CD8-positive, alpha-beta memory T cell (primary cell): ENCODE data around the gene MBOAT2. TPM values are rescaled to one million over a fixed set of nuclear protein-coding genes. Genes with fewer than 3 reads are reported as not detected.

Experiments
- CTCF ChIA-PET: fragments of 350-600 bp; sonication (Branson Sonifier 250); formaldehyde crosslinking; loops from one replicate; lab custom pipeline; 2021; ENCODE audit warnings: antibody characterized with exemption; lab: Charles Lee
- POLR2A ChIA-PET: fragments of 350-600 bp; sonication (Branson Sonifier 250); formaldehyde crosslinking; loops from one replicate; lab custom pipeline; 2021; ENCODE audit warnings: antibody characterized with exemption; lab: Charles Lee
- DNase-seq, 5 donors: peaks; one replicate each; pipeline versions ENCODE4 v3.0.0 to v3.0.0-alpha.2; 2020 to 2022; ENCODE audit warnings: mixed read lengths in 1 of 5
- H3K27ac ChIP-seq: one replicate; pipeline ENCODE4 v1.7.0; 2013; ENCODE audit warnings: low read depth, mild to moderate bottlenecking, low read length, moderate library complexity
- H3K27me3 ChIP-seq: 2 replicates; pipeline ENCODE4 v1.7.0; 2013; ENCODE audit warnings: low read length, mild to moderate bottlenecking; ENCODE audit not compliant: insufficient read depth, poor library complexity, severe bottlenecking
- H3K36me3 ChIP-seq: 2 replicates; pipeline ENCODE4 v1.7.0; 2013; ENCODE audit warnings: mild to moderate bottlenecking, low read length, moderate library complexity; ENCODE audit not compliant: insufficient read depth
- H3K4me1 ChIP-seq: 2 replicates; pipeline ENCODE4 v1.7.0; 2013; ENCODE audit warnings: mild to moderate bottlenecking, low read length, moderate library complexity; ENCODE audit not compliant: insufficient read depth
- H3K4me3 ChIP-seq: 2 replicates; pipeline ENCODE4 v1.7.0; 2013; ENCODE audit warnings: mild to moderate bottlenecking, low read length
- H3K9me3 ChIP-seq: 2 replicates; pipeline ENCODE4 v1.7.0; 2013; ENCODE audit warnings: mild to moderate bottlenecking, low read length
- H3K27ac Mint-ChIP-seq, 8 donors: one replicate each; pipeline ENCODE4 v1.8.0; 2020 to 2021; ENCODE audit warnings: mixed read lengths in 8 of 8, mild to moderate bottlenecking in 6 of 8, inconsistent platforms in 3 of 8, moderate library complexity in 3 of 8
- H3K27me3 Mint-ChIP-seq, 2 donors: one replicate each; pipeline ENCODE4 v1.8.0; 2020 to 2021; ENCODE audit warnings: mixed read lengths in 2 of 2, mild to moderate bottlenecking in 1 of 2, moderate library complexity in 1 of 2
- H3K36me3 Mint-ChIP-seq, 3 donors: one replicate each; pipeline ENCODE4 v1.8.0; 2020 to 2021; ENCODE audit warnings: mixed read lengths in 3 of 3, inconsistent platforms in 1 of 3, mild to moderate bottlenecking in 1 of 3
- H3K4me1 Mint-ChIP-seq, 3 donors: one replicate each; pipeline ENCODE4 v1.8.0; 2020 to 2021; ENCODE audit warnings: mixed read lengths in 3 of 3, inconsistent platforms in 1 of 3, mild to moderate bottlenecking in 1 of 3
- H3K4me3 Mint-ChIP-seq, 7 donors: one replicate each; pipeline ENCODE4 v1.8.0; 2020 to 2021; ENCODE audit warnings: mixed read lengths in 7 of 7, mild to moderate bottlenecking in 6 of 7, moderate library complexity in 4 of 7, inconsistent platforms in 2 of 7
- H3K9me3 Mint-ChIP-seq, 5 donors: one replicate each; pipeline ENCODE4 v1.8.0; 2020 to 2022; ENCODE audit warnings: mixed read lengths in 5 of 5, mild to moderate bottlenecking in 3 of 5, moderate library complexity in 2 of 5, inconsistent platforms in 1 of 5
- polyA plus RNA-seq: library from polyadenylated mRNA; unstranded; fragments of 300-500 nt; fragmentation: Illumina TruSeq; gene quantifications from one replicate; pipeline ENCODE4 v1.2.3, GENCODE V29; 2021
- total RNA-seq, 2 experiments: library from RNA; stranded (reverse); gene quantifications; one replicate each; pipeline ENCODE4 v1.2.3, GENCODE V29; 2021

MBOAT2 gene
- total and polyA plus RNA-seq, 3 experiments from 2014 or later = 0.62 to 3.3 (median 3.2) TPM

- H3K27me3 Mint-ChIP-seq = peaks cover 0 to 4% of the 10 kb centered on the region in 2 donors
- no peak overlapping the region for H3K27ac Mint-ChIP-seq
- POLR2A ChIA-PET = no interaction called here
- no peak for DNase-seq
- Histone ChIP-seq H3K36me3 (no peaks in the 10 kb centered on the region), H3K4me1 (no peaks in the 10 kb centered on the region), H3K4me3 (no peak overlapping the region), H3K27me3 (no peaks in the 10 kb centered on the region), H3K9me3 (no peaks in the 10 kb centered on the region), H3K27ac (no peak overlapping the region)
- no peaks in the 10 kb centered on the region for H3K4me1 Mint-ChIP-seq
- no peaks in the 10 kb centered on the region for H3K9me3 Mint-ChIP-seq
- H3K4me3 Mint-ChIP-seq = no peak overlapping the region
- CTCF ChIA-PET = interaction anchor here (1.0 to 1.2 kb wide), 2 partner anchors 15 to 36 kb away, joined by 3 read pairs; no protein-coding TSS in a partner anchor
- peaks cover 0 to 2% (median 0%) of the 10 kb centered on the region in 3 donors for H3K36me3 Mint-ChIP-seq
Observed at GRCh38 chr2:8863331-8863953, 140.0 kb downstream of the MBOAT2 start.

- Histone ChIP-seq H3K4me1 (no peaks in the 10 kb centered on the region), H3K27me3 (no peaks in the 10 kb centered on the region), H3K36me3 (no peaks in the 10 kb centered on the region), H3K4me3 (no peak overlapping the region), H3K9me3 (no peaks in the 10 kb centered on the region), H3K27ac (no peak overlapping the region)
- Mint-ChIP-seq H3K27me3 (peaks cover 4% of the 10 kb centered on the region in 2 donors), H3K27ac (peak overlapping the region in 1 of 8 donors; percentile 6), H3K36me3 (no peaks in the 10 kb centered on the region), H3K4me3 (no peak overlapping the region), H3K9me3 (no peaks in the 10 kb centered on the region), H3K4me1 (no peaks in the 10 kb centered on the region)
- ChIA-PET CTCF (no interaction called here), POLR2A (no interaction called here)
- no peak for DNase-seq
Observed at GRCh38 chr2:8862230-8862629, 141.3 kb downstream of the MBOAT2 start.

- ChIA-PET CTCF (no interaction called here), POLR2A (no interaction called here)
- H3K4me3 ChIP-seq = no peak overlapping the region
- H3K36me3 ChIP-seq = no peaks in the 10 kb centered on the region
- Mint-ChIP-seq H3K27me3 (peaks cover 4% of the 10 kb centered on the region in 2 donors), H3K27ac (no peak overlapping the region), H3K36me3 (no peaks in the 10 kb centered on the region), H3K4me3 (no peak overlapping the region), H3K9me3 (no peaks in the 10 kb centered on the region), H3K4me1 (no peaks in the 10 kb centered on the region)
- H3K27me3 ChIP-seq = no peaks in the 10 kb centered on the region
- DNase-seq = no peak
- no peak overlapping the region for H3K27ac ChIP-seq
- H3K4me1 ChIP-seq = no peaks in the 10 kb centered on the region
- no peaks in the 10 kb centered on the region for H3K9me3 ChIP-seq
Observed at GRCh38 chr2:8861797-8862196, 141.7 kb downstream of the MBOAT2 start.

GRCh38 chr2:8860239-8860638 lies 143.2 kb downstream of the MBOAT2 start:
- Histone ChIP-seq H3K27ac (no peak overlapping the region), H3K36me3 (no peaks in the 10 kb centered on the region), H3K4me3 (no peak overlapping the region), H3K27me3 (no peaks in the 10 kb centered on the region), H3K9me3 (no peaks in the 10 kb centered on the region), H3K4me1 (no peaks in the 10 kb centered on the region)
- Mint-ChIP-seq H3K27ac (no peak overlapping the region), H3K4me3 (no peak overlapping the region), H3K36me3 (no peaks in the 10 kb centered on the region), H3K27me3 (peaks cover 6 to 16% of the 10 kb centered on the region in 2 donors), H3K4me1 (no peaks in the 10 kb centered on the region), H3K9me3 (no peaks in the 10 kb centered on the region)
- POLR2A ChIA-PET = no interaction called here
- CTCF ChIA-PET = no interaction called here
- no peak for DNase-seq

- CTCF ChIA-PET = no interaction called here
- no peak overlapping the region for H3K4me3 Mint-ChIP-seq
Observed at GRCh38 chr2:8858910-8859309, 144.6 kb downstream of the MBOAT2 start.

GRCh38 chr2:8858264-8858663 lies 145.2 kb downstream of the MBOAT2 start:
- Histone ChIP-seq H3K9me3 (no peaks in the 10 kb centered on the region), H3K27ac (no peak overlapping the region), H3K4me1 (no peaks in the 10 kb centered on the region), H3K4me3 (no peak overlapping the region), H3K27me3 (no peaks in the 10 kb centered on the region), H3K36me3 (no peaks in the 10 kb centered on the region)
- Mint-ChIP-seq H3K36me3 (no peaks in the 10 kb centered on the region), H3K9me3 (no peaks in the 10 kb centered on the region), H3K27me3 (peaks cover 3 to 21% of the 10 kb centered on the region in 2 donors), H3K4me3 (no peak overlapping the region), H3K4me1 (no peaks in the 10 kb centered on the region), H3K27ac (no peak overlapping the region)
- no peak for DNase-seq
- POLR2A ChIA-PET = no interaction called here
- CTCF ChIA-PET = no interaction called here

More at GRCh38 chr2:8858910-8859309, 144.6 kb downstream of the MBOAT2 start:
- no peaks in the 10 kb centered on the region for H3K4me1 Mint-ChIP-seq
- no peaks in the 10 kb centered on the region for H3K9me3 Mint-ChIP-seq
- Histone ChIP-seq H3K4me3 (no peak overlapping the region), H3K9me3 (no peaks in the 10 kb centered on the region), H3K27ac (no peak overlapping the region), H3K4me1 (no peaks in the 10 kb centered on the region), H3K36me3 (no peaks in the 10 kb centered on the region), H3K27me3 (no peaks in the 10 kb centered on the region)
- H3K36me3 Mint-ChIP-seq = no peaks in the 10 kb centered on the region
- DNase-seq = no peak
- POLR2A ChIA-PET = no interaction called here
- H3K27me3 Mint-ChIP-seq = peaks cover 4 to 20% of the 10 kb centered on the region in 2 donors
- H3K27ac Mint-ChIP-seq = no peak overlapping the region

GRCh38 chr2:8857709-8858108 lies 145.8 kb downstream of the MBOAT2 start:
- POLR2A ChIA-PET = no interaction called here
- Mint-ChIP-seq H3K27ac (no peak overlapping the region), H3K36me3 (no peaks in the 10 kb centered on the region), H3K27me3 (peaks cover 3 to 26% of the 10 kb centered on the region in 2 donors), H3K9me3 (no peaks in the 10 kb centered on the region), H3K4me3 (no peak overlapping the region), H3K4me1 (no peaks in the 10 kb centered on the region)
- Histone ChIP-seq H3K36me3 (no peaks in the 10 kb centered on the region), H3K27me3 (no peaks in the 10 kb centered on the region), H3K4me3 (no peak overlapping the region), H3K9me3 (no peaks in the 10 kb centered on the region), H3K27ac (no peak overlapping the region), H3K4me1 (no peaks in the 10 kb centered on the region)
- no peak for DNase-seq
- CTCF ChIA-PET = no interaction called here

- CTCF ChIA-PET = no interaction called here
Observed at GRCh38 chr2:8856176-8856575, 147.3 kb downstream of the MBOAT2 start.

More at GRCh38 chr2:8856176-8856575, 147.3 kb downstream of the MBOAT2 start:
- no peaks in the 10 kb centered on the region for H3K36me3 Mint-ChIP-seq
- Histone ChIP-seq H3K4me1 (no peaks in the 10 kb centered on the region), H3K9me3 (no peaks in the 10 kb centered on the region), H3K36me3 (no peaks in the 10 kb centered on the region), H3K27me3 (no peaks in the 10 kb centered on the region), H3K4me3 (no peak overlapping the region), H3K27ac (no peak overlapping the region)
- H3K4me1 Mint-ChIP-seq = no peaks in the 10 kb centered on the region
- H3K27me3 Mint-ChIP-seq = peaks cover 4 to 29% of the 10 kb centered on the region in 2 donors
- H3K27ac Mint-ChIP-seq = no peak overlapping the region
- no peaks in the 10 kb centered on the region for H3K9me3 Mint-ChIP-seq
- no peak overlapping the region for H3K4me3 Mint-ChIP-seq
- no peak for DNase-seq
- POLR2A ChIA-PET = no interaction called here
